Adipose tissue (tissue), 3 donors: ENCODE measurements around the gene AGBL4. TPM values are rescaled to one million over a fixed set of nuclear protein-coding genes. Genes with fewer than 3 reads are reported as not detected.

ENCODE experiments used
- H3K27ac ChIP-seq: one replicate; pipeline ENCODE4 v1.5.1; 2013; ENCODE audit warnings: low read depth, low read length
- WGBS, 3 donors: extraction: QIAGEN DNeasy Blood & Tissue Kit; methylation state at CpG; one replicate each; pipeline ENCODE4 v1.1.7; 2013; 5-methylcytosine and 5-hydroxymethylcytosine counted together
- polyA plus RNA-seq, 3 donors: library from polyadenylated mRNA; stranded (reverse); fragments of 200-250 nt; gene quantifications; one replicate each; pipeline ENCODE4 v1.2.3, GENCODE V29; 2013
- donor health status: healthy with polysubstance abuse.
- donor health status: Bipolar disorder and iron deficiency.
- donor health status: healthy.

AGBL4 gene
- polyA plus RNA-seq, 3 donors, result 0.06 to 0.51 TPM; not detected in 1

DNA sequence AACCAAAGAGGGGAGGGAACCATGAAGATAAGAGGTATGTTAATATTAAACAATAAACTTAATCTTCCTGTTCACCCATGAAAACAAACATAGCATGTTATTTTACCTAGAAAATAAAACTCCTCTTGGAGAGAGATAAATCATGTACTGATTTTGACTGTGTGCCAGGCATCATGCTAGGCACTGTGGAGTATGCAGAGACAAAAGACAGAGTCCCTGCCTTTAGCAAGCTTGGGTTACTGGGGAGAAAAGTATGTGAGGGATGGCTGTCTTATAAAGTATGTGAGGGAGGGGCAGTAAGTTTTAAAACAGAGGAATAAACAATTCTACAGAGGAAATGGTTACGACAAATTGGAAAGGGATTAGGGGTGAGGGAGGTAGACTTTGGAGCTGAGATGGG, 1117.6 kb downstream of the AGBL4 start:
- H3K27ac ChIP-seq, result no peak overlapping the region
- WGBS, 3 donors, result 75 to 82% (median 77%) methylated on average over 1 of the region's 1 CpG

DNA sequence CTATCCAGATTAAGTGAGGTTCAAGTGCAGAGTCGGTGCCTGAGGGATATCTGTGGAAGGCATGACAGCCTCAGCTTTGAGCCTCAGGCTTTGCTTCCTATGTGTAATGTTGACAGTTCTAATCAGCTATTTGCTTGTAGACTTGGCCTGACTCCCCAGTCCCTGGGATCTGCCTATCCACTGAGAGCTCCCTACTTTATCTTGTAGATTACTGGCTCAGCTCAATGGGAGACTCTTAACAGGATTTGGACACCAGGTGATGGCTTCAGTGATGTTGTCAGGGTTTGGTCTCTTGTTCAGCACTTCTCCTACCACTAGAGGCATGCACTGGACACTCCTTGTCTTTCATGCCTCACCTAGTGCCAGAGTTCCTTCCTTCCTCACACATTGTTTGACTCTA, 1120.5 kb downstream of the AGBL4 start:
- 30 to 91% (median 83%) methylated on average over 1 of the region's 1 CpG for WGBS, 3 donors
- H3K27ac ChIP-seq, result no peak overlapping the region

- H3K27ac ChIP-seq, result no peak overlapping the region
- 83 to 85% (median 84%) methylated on average over 32 of the region's 32 CpGs for WGBS, 3 donors
Observed at GRCh38 chr1:48898894-48899293, 1124.9 kb downstream of the AGBL4 start.

GRCh38 chr1:48889615-48890014, 1134.1 kb downstream of the AGBL4 start:
- no peak overlapping the region for H3K27ac ChIP-seq
- WGBS, 3 donors, result 74 to 87% (median 75%) methylated on average over 3 of the region's 3 CpGs

DNA sequence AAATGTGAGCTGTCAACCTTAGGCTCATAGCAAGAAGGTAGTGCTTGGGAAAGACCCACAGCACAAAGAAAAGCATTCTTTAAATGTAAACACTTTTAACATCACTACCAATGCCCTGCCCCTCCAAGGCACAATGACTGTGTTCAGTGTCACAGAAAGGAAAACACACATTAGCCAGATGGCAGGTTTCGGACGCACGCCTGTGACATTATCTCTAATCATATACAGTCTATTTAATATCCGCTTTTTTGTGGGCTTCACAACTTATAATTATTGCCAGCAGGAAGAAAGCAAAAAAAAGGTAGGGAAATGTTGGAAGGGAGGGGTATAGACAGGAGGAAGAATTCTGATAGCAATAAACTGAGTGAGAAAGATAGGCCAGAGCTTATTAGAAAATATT, 1134.7 kb downstream of the AGBL4 start:
- H3K27ac ChIP-seq, result no peak overlapping the region
- WGBS, 3 donors, result 51 to 84% (median 81%) methylated on average over 4 of the region's 4 CpGs

- H3K27ac ChIP-seq, result no peak overlapping the region
Observed at GRCh38 chr1:48887796-48888195, 1136.0 kb downstream of the AGBL4 start.

DNA sequence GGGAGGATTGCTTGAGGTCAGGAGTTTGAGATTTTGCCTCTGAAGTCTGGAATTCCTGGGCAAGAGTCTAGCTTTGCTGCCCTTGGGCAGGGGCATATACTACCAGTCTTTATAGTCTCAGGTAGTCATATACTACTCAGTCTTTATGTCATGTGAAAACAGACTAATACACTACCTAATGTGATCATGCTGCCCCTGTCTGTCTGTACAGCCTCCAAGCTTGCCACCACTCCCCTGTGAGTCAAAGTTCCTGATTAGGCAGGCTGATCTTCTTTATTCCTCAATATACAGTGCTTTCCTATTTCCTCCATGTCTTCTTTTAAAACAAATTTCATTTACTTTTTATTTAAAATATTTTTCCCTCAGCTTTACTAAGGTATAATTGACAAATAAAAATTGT, 1141.7 kb downstream of the AGBL4 start:
- no peak overlapping the region for H3K27ac ChIP-seq

DNA sequence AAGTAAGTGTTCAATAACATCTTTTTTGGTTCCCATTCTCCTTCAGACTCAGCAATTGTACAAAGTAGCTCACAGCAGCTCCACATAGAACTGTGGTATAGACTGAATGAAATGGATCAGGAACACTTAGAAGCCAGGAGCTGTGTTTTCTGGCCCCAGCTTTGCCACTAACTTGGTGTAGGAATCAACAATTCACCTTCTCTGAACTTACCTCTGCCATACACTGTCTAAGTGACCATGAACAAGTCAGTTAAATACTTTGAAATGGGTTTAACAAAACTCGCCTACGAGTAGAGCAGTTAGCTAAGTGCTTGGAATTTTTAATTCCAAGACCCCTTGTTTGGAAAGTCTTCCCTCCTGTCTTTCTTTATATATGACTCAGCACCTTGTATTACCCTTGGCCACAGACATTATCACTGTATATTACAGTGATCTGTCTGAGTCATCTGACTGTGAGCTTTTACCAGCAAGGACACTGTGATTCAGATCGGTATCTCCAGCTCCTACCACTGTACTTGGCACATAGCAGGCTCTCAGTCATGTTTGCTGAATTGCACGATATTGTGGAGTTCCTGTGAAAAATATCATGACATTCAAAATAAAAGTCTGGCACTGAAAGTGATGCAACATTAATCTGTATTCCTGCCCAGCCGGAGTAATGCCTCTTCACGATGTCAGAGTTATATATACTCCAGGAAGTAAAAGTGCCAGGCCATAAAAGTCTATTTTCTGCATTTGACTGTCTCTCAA, 1145.4 kb downstream of the AGBL4 start:
- WGBS, 3 donors, result 40 to 58% (median 47%) methylated on average over 6 of the region's 6 CpGs
- H3K27ac ChIP-seq, result no peak overlapping the region

DNA sequence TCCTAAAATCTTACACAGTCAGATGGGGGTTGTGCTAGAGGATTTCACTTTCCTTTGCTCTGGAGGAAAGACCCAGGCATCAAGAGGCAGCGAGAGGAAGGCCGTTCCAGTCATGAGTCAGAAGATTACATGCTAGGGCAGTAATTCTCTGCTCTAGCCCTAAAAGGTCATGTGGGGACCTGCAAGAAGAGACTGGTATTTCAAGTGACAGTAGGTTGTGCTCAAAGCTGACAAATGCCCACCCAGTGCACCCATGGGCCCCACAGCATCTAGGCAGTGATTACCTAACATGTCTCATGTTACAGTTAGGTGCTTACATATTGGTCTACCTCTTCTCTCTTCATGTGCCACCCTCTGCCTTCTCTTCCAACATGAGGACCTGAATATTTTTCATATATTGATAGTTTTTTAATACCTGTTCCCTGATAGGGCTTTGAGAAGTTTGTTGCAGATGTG, 1147.4 kb downstream of the AGBL4 start:
- WGBS, 3 donors, result 80 to 86% (median 81%) methylated on average over 2 of the region's 2 CpGs
- no peak overlapping the region for H3K27ac ChIP-seq

DNA sequence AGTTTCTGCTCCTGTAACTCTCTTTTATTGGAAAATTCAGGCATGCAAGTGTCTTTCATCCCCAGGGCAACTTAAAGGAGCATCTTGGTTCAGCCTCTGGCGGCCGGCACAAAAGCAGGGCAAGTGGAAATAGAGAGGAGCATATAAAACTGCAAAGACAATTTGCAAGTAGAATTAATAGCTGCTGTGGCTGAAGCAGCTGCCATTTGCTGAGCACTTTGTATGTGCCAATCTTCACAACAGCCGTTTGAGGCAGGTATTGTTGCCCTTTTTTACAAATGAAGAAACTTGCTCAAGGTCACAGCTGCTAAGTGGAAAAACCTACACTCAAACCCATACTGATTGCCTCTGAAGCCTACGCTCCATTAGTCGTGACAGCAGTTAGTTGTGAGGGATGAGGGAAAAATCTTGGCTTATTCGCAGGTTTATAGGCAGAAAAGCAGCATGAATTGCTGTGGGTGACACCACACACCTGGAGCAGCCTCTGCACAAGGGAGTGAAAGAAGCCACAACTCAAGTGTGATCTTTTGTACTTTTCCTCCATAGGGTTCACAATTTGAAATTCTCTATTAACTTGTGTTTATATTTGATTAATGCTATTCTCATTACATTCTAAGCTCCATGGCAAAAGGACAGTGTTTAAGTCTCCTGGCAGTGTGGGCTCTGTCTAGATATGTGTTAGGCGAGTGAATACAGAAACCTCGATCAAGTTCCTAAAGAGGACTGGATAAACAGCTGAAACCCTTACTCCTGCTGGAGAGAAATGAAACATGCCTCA, 1148.0 kb downstream of the AGBL4 start:
- WGBS, 3 donors, result 71 to 82% (median 77%) methylated on average over 8 of the region's 8 CpGs
- no peak overlapping the region for H3K27ac ChIP-seq

DNA sequence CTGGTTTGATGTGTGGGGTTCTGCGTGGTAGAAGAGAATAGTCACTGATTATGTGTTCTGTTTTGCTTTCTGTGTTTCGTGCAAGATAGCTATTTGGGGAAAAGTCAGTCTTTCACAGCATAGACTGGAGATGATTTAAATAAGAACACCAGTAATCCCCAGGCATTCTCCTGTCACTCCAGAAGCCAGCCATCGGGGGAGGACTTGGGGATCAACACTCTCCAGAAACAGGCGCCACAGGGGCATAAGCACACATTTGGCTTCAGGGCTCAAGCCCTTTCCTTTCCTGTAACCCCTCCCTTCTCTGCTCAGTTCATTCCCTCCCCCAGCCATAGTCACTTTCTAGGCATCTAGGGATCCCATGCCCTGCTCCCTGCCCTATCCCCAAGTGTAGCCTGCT, 1149.8 kb downstream of the AGBL4 start:
- 84 to 86% (median 85%) methylated on average over 4 of the region's 4 CpGs for WGBS, 3 donors
- H3K27ac ChIP-seq, result no peak overlapping the region

- 17 to 29% (median 26%) methylated on average over 3 of the region's 3 CpGs for WGBS, 3 donors
- no peak overlapping the region for H3K27ac ChIP-seq
Observed at GRCh38 chr1:48870596-48870995, 1153.2 kb downstream of the AGBL4 start.

- no peak overlapping the region for H3K27ac ChIP-seq
- 74 to 83% (median 83%) methylated on average over 5 of the region's 5 CpGs for WGBS, 3 donors
Observed at GRCh38 chr1:48869116-48869893, 1154.4 kb downstream of the AGBL4 start.

GRCh38 chr1:48864913-48865312, 1158.8 kb downstream of the AGBL4 start:
- 43 to 67% (median 48%) methylated on average over 2 of the region's 2 CpGs for WGBS, 3 donors

GRCh38 chr1:48859456-48859855, 1164.3 kb downstream of the AGBL4 start:
- no peak overlapping the region for H3K27ac ChIP-seq
- 34 to 57% (median 37%) methylated on average over 2 of the region's 2 CpGs for WGBS, 3 donors

More at GRCh38 chr1:48864913-48865312, 1158.8 kb downstream of the AGBL4 start:
- H3K27ac ChIP-seq, result no peak overlapping the region

DNA sequence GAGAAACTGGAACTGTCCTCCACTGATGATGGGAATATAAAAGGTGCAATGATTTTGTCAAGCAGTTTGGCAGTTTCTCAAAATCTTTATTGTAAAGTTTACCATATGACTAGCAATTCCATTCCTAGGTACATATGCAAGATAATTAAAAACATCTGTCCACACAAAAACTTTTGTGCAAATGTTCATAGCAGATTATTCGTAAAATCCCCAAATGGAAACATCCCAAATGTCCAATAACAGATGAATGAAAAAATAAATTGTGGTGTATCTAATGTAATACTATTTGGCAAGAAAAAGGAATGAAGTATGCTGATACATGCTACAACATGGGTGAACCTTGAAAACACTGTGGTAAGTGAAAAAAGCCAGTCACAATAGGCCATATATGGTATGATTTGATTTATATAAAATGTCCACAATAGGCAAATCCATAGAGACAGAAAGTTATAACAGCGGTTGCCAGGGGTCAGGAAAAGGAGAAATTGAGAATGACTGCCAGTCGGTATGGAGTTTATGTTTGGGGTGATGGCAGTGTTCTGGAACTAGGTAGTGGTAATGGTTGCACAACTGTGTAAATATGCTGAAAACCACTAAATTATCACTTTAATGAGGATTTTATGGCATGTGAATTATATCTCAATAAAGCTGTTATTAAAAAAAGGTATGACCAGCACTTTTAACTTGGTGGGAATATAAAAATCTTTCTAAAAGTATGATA, 1165.4 kb downstream of the AGBL4 start:
- WGBS, 3 donors, result 55 to 71% (median 58%) methylated on average over 3 of the region's 3 CpGs

DNA sequence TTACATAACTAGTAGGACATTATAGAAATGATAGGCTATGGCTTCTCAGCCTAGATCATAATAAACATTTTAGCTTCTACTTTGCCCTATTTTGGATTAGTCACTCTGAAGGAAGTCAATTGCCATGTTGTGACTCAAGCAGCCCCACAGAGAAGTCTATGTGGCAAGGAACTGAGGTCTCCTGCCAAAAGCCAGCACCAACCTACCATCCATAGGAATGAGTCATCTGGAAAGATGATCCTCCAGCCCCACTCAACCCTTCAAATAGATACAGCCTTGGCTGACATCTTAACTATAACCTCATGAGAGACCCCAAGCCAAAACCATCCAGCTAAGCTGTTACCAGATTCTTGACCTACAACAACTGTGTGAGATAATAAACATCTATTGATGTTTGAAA, 1170.7 kb downstream of the AGBL4 start:
- H3K27ac ChIP-seq, result no peak overlapping the region

More for the DNA sequence above, 1165.4 kb downstream of the AGBL4 start:
- no peak overlapping the region for H3K27ac ChIP-seq

DNA sequence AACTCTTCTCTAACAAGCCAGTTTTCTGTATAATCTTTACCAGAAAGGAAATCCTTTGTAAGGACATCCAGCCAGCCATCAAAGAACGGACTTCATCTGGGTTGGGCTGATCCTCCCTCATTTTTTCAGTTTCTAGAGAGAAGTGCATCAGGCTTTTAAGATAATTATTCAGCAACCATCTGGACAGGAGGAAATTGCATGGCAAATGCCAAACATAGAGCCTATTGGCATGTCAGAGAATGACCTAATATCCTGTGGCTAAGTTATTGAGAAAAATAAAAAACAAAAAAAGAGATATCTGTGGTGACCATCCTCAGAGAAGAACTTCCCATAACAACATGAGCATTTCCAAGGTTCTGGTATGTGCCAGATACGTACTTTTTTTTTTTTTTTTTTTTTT, 1172.1 kb downstream of the AGBL4 start:
- WGBS, 3 donors, result 17 to 36% (median 31%) methylated on average over 2 of the region's 2 CpGs
- H3K27ac ChIP-seq, result no peak overlapping the region

- no peak overlapping the region for H3K27ac ChIP-seq
- 58 to 89% (median 60%) methylated on average over 2 of the region's 2 CpGs for WGBS, 3 donors
Observed at GRCh38 chr1:48848035-48848434, 1175.7 kb downstream of the AGBL4 start.
